SH-SY5Y (cell line): ENCODE measurements around the gene PNLIP.

Experiments
- GATA2 ChIP-seq: IDR thresholded peaks from 2 replicates; pipeline ENCODE4 v1.6.1; 2011; ENCODE audit warnings: mild to moderate bottlenecking, low read depth, low read length
- GATA3 ChIP-seq: IDR thresholded peaks from 2 replicates; pipeline ENCODE4 v1.6.1; 2011; ENCODE audit warnings: low read depth, mild to moderate bottlenecking, low read length, moderate library complexity

PNLIP gene

DNA sequence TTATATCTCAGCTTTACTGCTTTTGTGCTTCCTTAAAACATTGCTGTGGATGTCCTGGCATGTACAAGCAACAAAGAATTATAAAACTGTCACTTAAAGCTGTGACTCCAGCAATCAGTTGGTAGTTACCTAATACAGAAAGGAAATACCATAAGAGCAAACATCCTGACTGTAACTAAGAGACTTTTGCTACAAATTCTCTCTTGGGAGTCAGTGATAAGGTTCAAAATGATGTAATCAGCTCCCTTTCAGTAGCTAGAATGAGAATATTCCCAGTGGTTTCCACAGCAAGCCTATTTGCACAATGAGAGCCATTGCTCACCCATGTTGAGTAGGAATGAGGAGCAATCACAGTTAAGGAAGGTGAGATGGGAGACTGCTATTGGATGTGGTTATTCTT, 52.6 kb downstream of the PNLIP start:
- TF ChIP-seq GATA3 = no peak

DNA sequence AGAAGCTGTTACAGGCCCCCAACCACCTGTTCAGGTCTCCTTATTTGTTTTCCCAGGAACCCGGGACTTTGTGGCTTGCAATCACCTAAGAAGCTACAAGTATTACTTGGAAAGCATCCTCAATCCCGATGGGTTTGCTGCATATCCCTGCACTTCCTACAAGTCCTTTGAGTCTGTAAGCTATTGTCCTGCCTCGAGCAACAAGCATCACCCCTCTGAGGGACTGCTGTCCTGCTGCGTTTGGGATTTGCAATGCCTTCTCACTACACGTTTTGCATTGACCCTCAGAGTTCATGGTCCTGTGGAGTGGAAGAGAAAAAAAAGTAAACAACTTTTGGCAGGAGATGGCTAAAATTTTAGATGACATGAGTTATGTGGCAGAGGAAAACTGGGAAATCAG, 54.3 kb downstream of the PNLIP start:
- TF ChIP-seq GATA2 (no peak), GATA3 (no peak)

DNA sequence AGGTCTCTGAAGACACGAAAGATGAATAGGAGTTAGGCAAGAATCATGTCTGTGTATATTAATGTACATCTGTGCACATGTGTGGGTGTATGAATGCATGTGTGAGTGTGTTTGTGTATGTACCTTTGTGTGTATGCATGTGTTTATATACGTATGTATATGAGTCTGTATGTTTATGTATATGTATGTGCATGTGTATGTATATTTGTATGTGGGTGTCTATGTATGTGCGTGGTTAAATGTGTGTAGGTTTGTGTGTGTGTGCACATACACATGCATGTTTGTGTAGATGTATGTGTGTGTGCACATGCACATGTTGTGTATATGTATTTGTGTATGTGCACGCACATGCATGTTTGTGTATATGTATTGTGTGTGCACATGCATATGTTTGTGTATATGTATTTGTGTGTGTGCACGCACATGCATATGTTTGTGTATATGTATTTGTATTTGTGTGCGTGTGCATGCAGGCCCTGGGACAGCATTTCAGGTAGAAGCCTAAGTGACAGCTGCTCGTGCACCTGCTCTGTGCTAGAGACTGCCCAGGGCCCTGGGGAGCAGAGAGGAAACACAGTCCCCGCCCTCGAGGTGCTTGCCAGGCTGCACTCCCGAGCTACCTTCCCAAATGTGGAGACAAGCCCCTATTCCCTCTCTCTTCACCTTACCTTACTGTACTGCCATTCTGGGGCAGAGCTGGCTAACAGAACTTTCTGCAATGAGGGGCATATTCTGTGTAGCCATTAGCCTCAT, 57.1 kb downstream of the PNLIP start:
- no peak for TF ChIP-seq GATA3
- TF ChIP-seq GATA2 = no peak

DNA sequence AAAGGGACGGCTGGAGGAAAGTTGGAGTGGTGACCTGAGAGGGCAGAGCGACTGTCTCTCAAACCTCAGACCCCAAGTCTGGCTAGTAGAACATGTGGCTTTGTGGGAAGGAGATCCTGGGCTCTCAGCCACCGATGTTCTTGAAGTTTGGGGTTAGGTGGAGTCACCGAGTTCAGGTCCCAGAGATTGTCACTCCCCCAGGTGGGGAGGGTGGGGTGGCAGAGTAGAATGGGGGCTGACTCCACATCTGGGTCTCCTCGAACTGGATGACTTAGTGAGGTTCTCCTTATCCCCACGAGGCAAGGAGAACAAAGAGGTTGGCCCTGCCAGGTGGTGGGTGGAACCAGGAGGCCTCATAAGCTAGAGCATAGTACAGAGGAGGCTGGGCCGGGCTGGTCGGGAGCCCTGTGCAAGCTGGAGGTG, 60.3 kb downstream of the PNLIP start:
- no peak for TF ChIP-seq GATA3
- TF ChIP-seq GATA2 = no peak

DNA sequence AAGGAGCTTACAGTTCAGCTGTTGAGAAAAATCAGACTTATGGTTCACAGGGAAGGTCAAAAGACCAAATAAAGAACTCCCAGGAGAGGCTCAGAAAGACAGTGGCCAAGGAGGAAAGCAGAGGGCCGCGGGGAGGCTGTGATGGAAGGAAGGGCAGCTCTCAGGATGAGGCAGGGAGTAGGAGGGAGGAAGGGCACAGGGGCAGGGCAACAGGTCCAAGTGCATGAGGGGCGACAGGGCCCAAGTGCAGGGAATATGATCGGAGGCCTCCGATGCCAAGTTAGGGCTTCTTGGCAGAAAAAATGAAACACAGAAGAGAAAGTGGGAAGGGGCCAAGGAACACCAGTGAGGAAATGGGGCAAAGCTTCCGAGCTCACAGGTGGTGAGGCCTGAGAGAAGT, 61.6 kb downstream of the PNLIP start:
- TF ChIP-seq GATA2 (no peak), GATA3 (no peak)

DNA sequence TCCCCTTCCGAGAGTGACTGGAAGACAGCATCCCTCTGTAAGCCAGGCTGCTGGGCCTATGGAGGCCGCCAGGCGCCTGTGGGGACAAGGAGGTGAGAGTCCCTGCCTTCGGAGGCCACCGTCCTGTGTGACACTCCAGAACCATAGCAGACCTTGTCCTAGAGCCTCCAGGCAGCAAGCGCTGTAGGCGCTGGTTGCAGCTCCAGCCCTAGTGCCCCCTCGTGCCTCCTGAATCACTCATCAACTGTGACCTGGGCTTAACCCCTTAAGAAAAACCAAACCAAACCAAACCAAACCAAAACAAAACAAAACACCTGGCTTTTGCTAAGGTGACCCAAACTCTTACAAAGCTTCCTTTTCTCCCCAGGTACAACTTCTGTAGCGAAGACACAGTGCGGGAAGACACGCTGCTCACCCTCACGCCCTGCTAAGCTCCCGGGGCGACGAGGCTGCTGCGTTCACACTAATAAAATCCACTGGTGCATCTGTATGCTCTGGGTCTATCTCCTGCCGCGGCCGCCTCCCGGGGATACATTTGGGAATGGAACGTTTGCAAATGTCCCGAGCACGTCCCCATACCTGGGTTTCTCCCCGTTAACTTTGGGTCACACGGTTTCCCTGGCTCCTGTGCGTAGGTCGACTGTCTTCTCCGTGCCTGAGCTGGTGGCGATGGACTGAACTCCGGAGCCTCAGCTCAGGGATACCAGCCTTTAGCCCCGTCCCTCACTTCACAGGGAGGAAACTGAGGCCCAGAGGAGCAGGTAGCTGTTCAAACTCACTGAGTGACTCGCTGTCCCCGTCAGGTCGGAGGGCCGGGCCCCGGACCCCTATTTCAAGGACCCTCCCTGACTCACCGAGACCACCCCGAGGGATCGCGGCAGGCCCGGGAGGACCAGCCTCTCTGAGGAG, 63.2 kb downstream of the PNLIP start:
- TF ChIP-seq GATA2 = no peak
- TF ChIP-seq GATA3 = no peak

DNA sequence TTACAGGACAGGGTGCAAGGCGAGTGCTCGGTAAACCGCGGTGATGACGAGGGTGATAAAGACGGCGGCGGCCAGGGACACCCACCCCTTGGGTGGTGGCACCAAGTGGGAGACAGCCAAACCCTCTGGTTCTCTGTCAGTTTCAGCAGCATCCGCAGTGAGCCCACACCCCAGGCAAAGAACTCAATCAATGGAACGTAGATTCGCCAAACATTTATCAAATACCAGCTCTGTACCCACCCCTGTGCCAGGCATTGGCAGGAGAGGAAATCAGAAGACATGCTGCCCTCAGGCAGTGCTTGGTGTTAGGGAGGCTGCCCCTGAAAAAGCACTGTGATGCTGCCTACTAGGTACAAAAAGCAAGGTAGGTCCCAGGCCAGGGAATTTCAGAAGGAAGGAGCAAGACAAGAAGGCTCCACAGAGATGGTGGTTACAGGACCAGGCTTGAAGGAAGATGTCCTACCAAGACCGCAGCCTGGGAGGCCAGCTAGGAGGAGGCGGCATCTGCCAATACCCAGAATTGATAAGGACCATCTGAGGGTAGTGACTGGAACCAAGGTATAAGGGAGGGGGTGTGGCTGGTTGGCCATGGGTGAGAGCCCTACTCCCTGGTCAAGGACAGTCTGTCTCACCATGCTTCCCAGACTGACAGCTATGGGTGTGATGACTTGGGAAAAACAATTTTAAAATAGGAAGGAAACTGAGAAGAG, 64.9 kb downstream of the PNLIP start:
- TF ChIP-seq GATA2 (no peak), GATA3 (no peak)

DNA sequence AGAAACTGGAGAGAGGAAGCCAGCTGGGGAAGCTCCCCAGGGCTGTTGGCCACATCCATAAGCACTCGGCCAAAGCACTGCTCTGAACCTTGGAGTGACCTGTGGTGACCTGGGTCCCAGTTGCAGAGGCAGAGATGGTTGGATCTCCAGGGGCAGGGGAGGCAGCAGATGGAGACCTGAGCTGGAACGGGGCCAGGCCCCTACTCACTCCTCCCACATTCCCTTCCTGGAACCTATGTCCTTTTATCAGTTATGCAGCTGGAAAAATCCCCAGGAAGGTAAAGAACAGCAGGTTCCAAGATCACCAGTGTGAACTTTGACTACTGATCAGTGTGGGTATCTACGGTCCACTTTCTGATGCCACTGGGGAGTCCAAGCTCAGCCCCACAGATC, 65.4 kb downstream of the PNLIP start:
- TF ChIP-seq GATA3 = no peak
- TF ChIP-seq GATA2 = no peak

DNA sequence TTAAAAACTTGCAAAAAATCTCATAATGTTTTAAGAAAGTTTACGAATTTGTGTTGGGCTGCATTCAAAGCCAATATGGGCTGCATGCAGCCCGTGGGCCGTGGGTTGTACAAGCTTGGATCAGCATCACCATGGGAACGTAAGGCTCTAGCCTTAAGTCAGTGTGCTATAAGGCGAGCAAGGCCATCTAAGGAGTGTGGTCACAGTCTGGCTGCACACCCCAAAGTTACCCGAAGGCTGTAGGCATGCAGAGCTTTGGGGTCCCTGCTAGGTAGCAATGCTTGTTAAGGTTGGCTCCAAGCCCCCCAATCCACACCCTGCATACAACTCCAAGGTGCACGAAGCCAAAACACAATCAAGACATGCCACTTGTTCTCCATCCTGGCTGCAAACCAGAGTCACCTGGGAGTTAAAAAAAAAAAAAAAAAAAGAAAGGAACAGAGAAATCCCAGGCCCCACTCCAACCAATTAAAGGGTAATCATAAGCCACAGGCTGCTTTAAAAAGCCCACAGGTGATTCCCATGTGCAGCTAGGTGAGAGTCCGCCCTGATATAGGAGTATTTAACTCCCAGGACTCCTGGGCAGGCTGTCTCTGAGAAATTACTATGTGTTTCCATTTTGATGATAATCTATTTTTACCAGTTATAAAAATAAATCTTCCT, 66.5 kb downstream of the PNLIP start:
- no peak for TF ChIP-seq GATA2
- TF ChIP-seq GATA3 = no peak

DNA sequence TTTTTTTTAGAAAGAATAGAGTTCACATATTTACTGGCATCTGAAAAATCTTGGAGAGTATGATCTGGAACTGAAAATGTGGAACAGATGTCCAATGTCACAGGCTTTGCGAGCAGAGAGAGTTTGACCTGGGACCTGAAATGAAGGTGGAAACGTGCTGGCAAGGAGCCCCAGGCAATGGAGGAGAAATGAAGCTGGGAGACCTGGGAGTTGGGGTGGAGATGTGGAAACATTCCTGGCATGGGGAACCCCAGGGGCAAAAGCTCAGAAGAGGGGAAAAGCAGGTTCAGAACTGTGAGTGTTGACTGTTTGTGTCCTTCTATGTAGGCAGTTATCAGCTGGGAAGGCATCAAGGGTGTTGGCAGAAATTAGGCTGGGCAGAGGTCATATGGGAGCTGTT, 67.7 kb downstream of the PNLIP start:
- TF ChIP-seq GATA3 = no peak
- no peak for TF ChIP-seq GATA2

DNA sequence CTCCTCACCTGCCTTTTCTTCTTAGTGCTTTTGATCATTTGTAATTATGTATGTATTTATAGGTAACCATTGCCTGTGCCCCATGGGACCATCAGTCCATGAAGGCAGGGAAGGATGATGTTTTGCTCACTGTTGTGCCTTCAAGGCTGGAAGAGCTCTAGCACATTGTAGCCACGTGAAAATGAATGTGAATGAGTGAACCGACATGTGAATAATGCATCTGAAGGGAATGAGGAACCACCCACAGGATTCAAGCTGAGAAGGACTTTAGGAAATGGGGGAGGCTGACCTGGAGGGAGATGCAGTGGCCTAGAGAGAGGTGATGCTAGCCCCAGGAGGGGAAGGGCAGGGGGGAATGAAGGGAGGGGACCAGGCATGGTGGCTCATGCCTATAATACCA, 69.1 kb downstream of the PNLIP start:
- TF ChIP-seq GATA2 (no peak), GATA3 (no peak)

DNA sequence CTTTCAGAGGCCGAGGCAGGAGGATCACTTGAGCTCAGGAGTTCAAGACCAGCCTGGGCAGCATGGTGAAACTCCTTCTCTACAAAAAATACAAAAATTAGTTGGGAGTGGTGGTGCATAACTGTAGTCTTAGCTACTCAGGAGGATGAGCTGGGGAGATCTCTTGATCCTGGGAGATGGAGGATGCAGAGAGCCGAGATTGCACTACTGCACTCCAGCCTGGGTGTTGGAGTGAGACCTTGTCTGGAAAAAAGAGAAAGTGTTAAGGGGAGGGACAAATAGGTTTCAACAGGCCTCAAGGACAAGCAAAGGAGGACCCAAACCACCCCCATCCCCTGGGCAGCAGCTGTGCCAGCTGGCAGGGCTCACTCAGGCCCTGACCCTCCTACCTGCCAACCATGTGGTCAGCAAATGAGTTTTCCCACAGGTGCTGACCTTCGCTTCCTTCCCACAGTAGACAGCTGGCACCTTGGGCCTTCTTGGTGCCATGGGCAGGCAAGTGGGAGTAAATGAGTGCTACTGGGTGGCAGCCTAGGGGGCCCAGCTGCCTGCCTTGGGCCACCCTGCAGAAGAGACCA, 69.6 kb downstream of the PNLIP start:
- TF ChIP-seq GATA2 (no peak), GATA3 (no peak)
